ENCODE measurements around the gene B3GNT5.

Gene B3GNT5

DNA sequence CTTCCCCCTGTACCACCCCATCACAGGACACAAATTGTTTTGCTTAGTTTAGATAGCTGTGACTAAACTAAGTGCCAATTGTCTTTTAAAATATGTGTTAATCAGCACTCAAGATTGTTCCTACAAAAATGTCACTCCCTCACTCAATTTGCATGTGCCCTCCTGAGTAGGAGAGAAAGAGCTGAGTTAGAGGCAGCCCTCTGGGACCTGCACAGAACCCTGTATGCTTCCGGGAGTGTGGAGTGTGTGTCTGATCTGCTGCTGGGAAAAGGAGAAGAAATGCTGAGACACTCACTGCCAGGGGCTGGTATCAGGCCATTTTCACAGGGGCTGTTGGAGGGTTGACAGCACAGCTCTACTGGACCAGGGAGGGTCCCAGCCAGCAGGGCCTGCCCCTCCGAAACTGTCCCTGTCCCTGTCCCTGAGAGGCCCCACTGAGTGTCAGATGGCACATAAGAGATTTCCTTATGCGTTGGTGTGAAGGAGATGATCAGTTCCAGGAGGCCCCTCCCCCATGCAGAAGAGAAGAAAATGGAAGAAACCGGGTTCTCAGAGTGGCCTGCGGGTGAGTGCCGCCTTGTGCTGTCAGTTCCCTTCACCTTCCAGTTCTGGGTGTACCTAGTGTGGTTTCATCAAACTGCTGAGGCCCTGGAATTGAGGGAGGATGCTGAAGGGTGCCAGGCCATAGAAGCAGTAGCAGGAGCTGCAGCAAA lies 3.9 kb upstream of the B3GNT5 start:
- Histone ChIP-seq H3K27me3 (ENCODE audit: control insufficient read depth, low read length) (peaks cover 19% of the 10 kb centered on the region), H3K79me2 (ENCODE audit: control insufficient read depth, low read length) (no peaks in the 10 kb centered on the region), H4K20me1 (ENCODE audit: control insufficient read depth, insufficient read depth, low read depth, low read length) (no peaks in the 10 kb centered on the region), H3K9me3 (ENCODE audit: control insufficient read depth, insufficient read depth, low read length) (no peaks in the 10 kb centered on the region; the same call in 1 of the 2 replicates), H3K4me1 (ENCODE audit: control insufficient read depth, low read length) (peaks cover 23% of the 10 kb centered on the region), H3K36me3 (ENCODE audit: control insufficient read depth, low read length) (no peaks in the 10 kb centered on the region), H3K4me3 (ENCODE audit: low read length) (peak overlapping the region; percentile 51), H3K4me2 (ENCODE audit: low read length) (peak overlapping the region; percentile 70), H3K27ac (ENCODE audit: low read depth, low read length) (peak overlapping the region; percentile 18; the same call in 1 of the 2 replicates), H3K9me2 (replicated peaks; ENCODE audit: control insufficient read depth, low read length) (no peaks in the 10 kb centered on the region), H3F3A (ENCODE audit: control insufficient read depth, insufficient read depth) (no peaks in the 10 kb centered on the region)
- TF ChIP-seq EZH2phosphoT487 (IDR thresholded peaks at IDR 0.05; ENCODE audit: borderline replicate concordance, low read length), result no peak
- TF ChIP-seq, protein P1, sequence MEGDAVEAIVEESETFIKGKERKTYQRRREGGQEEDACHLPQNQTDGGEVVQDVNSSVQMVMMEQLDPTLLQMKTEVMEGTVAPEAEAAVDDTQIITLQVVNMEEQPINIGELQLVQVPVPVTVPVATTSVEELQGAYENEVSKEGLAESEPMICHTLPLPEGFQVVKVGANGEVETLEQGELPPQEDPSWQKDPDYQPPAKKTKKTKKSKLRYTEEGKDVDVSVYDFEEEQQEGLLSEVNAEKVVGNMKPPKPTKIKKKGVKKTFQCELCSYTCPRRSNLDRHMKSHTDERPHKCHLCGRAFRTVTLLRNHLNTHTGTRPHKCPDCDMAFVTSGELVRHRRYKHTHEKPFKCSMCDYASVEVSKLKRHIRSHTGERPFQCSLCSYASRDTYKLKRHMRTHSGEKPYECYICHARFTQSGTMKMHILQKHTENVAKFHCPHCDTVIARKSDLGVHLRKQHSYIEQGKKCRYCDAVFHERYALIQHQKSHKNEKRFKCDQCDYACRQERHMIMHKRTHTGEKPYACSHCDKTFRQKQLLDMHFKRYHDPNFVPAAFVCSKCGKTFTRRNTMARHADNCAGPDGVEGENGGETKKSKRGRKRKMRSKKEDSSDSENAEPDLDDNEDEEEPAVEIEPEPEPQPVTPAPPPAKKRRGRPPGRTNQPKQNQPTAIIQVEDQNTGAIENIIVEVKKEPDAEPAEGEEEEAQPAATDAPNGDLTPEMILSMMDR (IDR thresholded peaks at IDR 0.05; ENCODE audit: low read depth, low read length, poor library complexity, severe bottlenecking), result no peak

DNA sequence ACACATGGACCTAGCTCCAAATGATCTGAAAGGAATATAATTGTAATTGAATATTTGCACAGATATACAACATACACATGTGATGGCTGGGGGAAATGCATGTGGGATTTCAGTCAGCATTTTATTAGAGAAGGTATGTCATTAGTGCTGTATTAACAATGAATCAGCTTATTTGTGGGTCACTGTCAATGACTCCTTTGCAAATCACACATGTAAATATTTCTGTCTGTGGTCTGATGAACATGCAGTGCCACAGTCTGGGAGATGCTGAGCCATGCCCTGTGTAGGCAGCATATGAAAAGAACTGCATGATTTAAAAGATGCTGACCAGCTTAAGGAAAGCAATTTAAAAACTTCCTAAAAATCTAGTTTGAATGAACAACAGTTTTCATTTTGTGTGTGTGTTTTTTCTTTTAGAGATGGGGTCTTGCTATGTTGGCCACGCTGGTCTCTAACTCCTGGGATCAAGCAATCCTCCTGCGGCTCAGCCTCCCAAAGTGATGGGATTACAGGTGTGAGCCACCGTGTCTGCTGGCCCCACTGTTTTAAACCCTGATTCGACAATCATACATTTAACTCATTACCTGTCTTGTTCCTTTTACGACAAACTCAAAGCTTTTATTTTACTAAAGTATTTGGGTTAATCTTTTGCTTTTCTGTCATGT lies 803 bp upstream of the B3GNT5 start:
- no peak overlapping the region for H3K4me3 ChIP-seq (ENCODE audit: low read length)
- no peak for TF ChIP-seq EZH2phosphoT487 (IDR thresholded peaks at IDR 0.05; ENCODE audit: borderline replicate concordance, low read length)
- TF ChIP-seq, protein P1 (IDR thresholded peaks at IDR 0.05; ENCODE audit: low read depth, low read length, poor library complexity, severe bottlenecking), result no peak
- H3K27ac ChIP-seq (ENCODE audit: low read depth, low read length), result no peak overlapping the region

DNA sequence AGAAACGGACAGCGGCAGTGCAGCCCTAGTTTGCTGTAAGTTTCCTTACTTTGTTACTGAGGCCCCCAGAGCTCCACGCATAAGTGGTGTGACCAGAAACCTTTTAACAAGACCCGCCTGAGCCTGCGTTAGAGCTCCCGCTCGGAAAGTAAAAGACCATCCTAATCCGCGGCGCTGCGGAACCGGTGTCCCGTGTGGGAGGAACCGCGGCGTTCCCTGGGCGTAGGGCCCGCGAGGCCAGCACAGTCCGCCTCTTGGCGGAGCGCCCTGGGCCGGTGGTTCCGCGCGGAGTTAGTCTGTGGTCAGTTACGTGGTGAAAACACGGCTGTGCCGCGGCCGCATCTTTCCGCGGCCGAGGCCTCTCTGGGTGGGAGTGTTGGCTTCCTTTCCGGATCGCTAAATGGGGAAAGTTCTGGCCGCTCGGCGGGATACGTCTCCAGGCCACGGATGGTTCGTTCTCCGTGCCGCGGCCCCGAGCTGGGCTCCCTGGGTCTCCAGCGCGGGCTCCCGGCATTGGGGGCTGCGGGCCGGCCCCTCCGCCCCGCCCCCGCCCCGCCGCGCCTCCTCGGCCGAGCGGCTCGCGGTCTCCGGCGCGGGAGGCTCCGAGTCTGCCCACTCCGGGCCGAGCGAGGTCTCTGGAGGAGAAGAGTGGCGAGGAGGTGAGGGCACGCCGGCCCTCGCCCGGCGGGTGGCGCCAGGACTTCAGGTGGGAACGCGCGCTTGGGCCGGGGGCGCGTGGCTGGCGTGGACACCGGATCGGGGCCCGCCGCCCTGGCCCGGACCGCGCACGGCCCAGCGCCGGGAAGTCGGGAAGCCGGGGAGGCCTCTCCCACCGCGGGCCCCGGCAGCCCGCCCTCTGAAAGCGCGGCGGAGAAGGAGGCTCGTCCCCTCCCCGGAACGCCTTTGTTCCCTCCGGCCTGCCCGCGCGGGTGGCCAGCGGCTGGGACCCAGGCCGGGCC lies 754 bp downstream of the B3GNT5 start:
- H3K36me3 ChIP-seq (ENCODE audit: control insufficient read depth, low read length), result no peaks in the 10 kb centered on the region
- peak overlapping the region; percentile 48 for H3K4me3 ChIP-seq (ENCODE audit: low read length)
- H3K4me2 ChIP-seq (ENCODE audit: low read length), result peak overlapping the region; percentile 52
- 0 out of 2 replicates have a peak, but pooled peaks have one; percentile 35 for TF ChIP-seq EZH2phosphoT487 (IDR thresholded peaks at IDR 0.05; ENCODE audit: borderline replicate concordance, low read length)
- TF ChIP-seq, protein P1 (IDR thresholded peaks at IDR 0.05; ENCODE audit: low read depth, low read length, poor library complexity, severe bottlenecking), result no peak
- H3K9me3 ChIP-seq (ENCODE audit: control insufficient read depth, insufficient read depth, low read length), result no peaks in the 10 kb centered on the region; the same call in 1 of the 2 replicates
- peaks cover 11% of the 10 kb centered on the region for H3K4me1 ChIP-seq (ENCODE audit: control insufficient read depth, low read length)
- H3K79me2 ChIP-seq (ENCODE audit: control insufficient read depth, low read length), result no peaks in the 10 kb centered on the region
- no peaks in the 10 kb centered on the region; the same call in 1 of the 2 replicates for H3F3A ChIP-seq (ENCODE audit: control insufficient read depth, insufficient read depth)
- H4K20me1 ChIP-seq (ENCODE audit: control insufficient read depth, insufficient read depth, low read depth, low read length), result no peaks in the 10 kb centered on the region
- H3K9me2 ChIP-seq (replicated peaks; ENCODE audit: control insufficient read depth, low read length), result no peaks in the 10 kb centered on the region
- H3K27me3 ChIP-seq (ENCODE audit: control insufficient read depth, low read length), result peaks cover 35% of the 10 kb centered on the region
- H3K27ac ChIP-seq (ENCODE audit: low read depth, low read length), result no peak overlapping the region

More for the DNA sequence above, 803 bp upstream of the B3GNT5 start:
- no peaks in the 10 kb centered on the region for H3K79me2 ChIP-seq (ENCODE audit: control insufficient read depth, low read length)
- peaks cover 34% of the 10 kb centered on the region for H3K27me3 ChIP-seq (ENCODE audit: control insufficient read depth, low read length)
- no peaks in the 10 kb centered on the region; the same call in 1 of the 2 replicates for H3F3A ChIP-seq (ENCODE audit: control insufficient read depth, insufficient read depth)
- H3K4me1 ChIP-seq (ENCODE audit: control insufficient read depth, low read length), result peaks cover 20% of the 10 kb centered on the region
- no peak overlapping the region for H3K4me2 ChIP-seq (ENCODE audit: low read length)
- no peaks in the 10 kb centered on the region for H4K20me1 ChIP-seq (ENCODE audit: control insufficient read depth, insufficient read depth, low read depth, low read length)
- no peaks in the 10 kb centered on the region for H3K36me3 ChIP-seq (ENCODE audit: control insufficient read depth, low read length)
- no peaks in the 10 kb centered on the region; the same call in 1 of the 2 replicates for H3K9me3 ChIP-seq (ENCODE audit: control insufficient read depth, insufficient read depth, low read length)
- H3K9me2 ChIP-seq (replicated peaks; ENCODE audit: control insufficient read depth, low read length), result no peaks in the 10 kb centered on the region
